B cell (primary cell): ENCODE data around the gene TAPBPL. TPM values are rescaled to one million over a fixed set of nuclear protein-coding genes. Genes with fewer than 3 reads are reported as not detected.

Source experiments
- ATAC-seq: fragments of 200-7000 bp; cut with Tn5 transposase; one replicate; pipeline ENCODE4 v1.10.0; 2021; ENCODE audit warnings: low read depth, mild to moderate bottlenecking, moderate number of reproducible peaks, moderate library complexity
- CTCF ChIA-PET: fragments of 350-600 bp; sonication (Branson Sonifier 250); formaldehyde crosslinking; loops from one replicate; lab custom pipeline; 2021; ENCODE audit warnings: antibody characterized with exemption, inconsistent platforms; lab: Charles Lee
- POLR2A ChIA-PET: fragments of 350-600 bp; sonication (Branson Sonifier 250); formaldehyde crosslinking; loops from one replicate; lab custom pipeline; 2021; ENCODE audit warnings: antibody characterized with exemption; lab: Charles Lee
- DNase-seq: peaks from one replicate; pipeline ENCODE4 v3.0.0; 2013
- H2AFZ ChIP-seq: 2 replicates; pipeline ENCODE4 v1.6.1; 2012; ENCODE audit warnings: mild to moderate bottlenecking, low read depth, low read length; ENCODE audit not compliant: insufficient read depth, poor library complexity, severe bottlenecking
- H3K27ac ChIP-seq, 2 donors: 1 replicate in 1 of 2; 2 replicates in 1 of 2; pipeline ENCODE4 v1.5.1; 2012 to 2013; ENCODE audit warnings: low read length in 2 of 2, mild to moderate bottlenecking in 2 of 2, moderate library complexity in 1 of 2
- H3K27me3 ChIP-seq, 4 experiments: fragments of 200-600 bp in 1 of 4; sonication (generic) in 1 of 4; replicated peaks in 1 of 4; 1 replicate in 2 of 4; 2 replicates in 2 of 4; pipeline versions ENCODE4 v1.6.1 to v1.7.0; 2013 to 2016; ENCODE audit warnings: low read length in 3 of 4, mild to moderate bottlenecking in 2 of 4, mixed read lengths in 1 of 4, moderate library complexity in 1 of 4; ENCODE audit not compliant: insufficient read depth in 4 of 4, control insufficient read depth in 3 of 4; ENCODE audit errors: control extremely low read depth in 1 of 4
- H3K36me3 ChIP-seq, 2 experiments: replicated peaks in 1 of 2; 1 replicate in 1 of 2; 2 replicates in 1 of 2; pipeline versions ENCODE4 v1.6.1 to v1.7.1; 2013; ENCODE audit warnings: low read length in 1 of 2; ENCODE audit not compliant: insufficient read depth in 2 of 2, control insufficient read depth in 1 of 2; ENCODE audit errors: control extremely low read depth in 1 of 2, extremely low read depth in 1 of 2
- H3K4me1 ChIP-seq, 2 donors: fragments of 200-600 bp in 1 of 2; sonication (generic) in 1 of 2; 1 replicate in 1 of 2; 2 replicates in 1 of 2; pipeline versions ENCODE4 v1.5.1 to v1.6.1; 2013 to 2017; ENCODE audit warnings: low read length in 2 of 2; ENCODE audit not compliant: control insufficient read depth in 2 of 2, insufficient read depth in 2 of 2
- H3K4me2 ChIP-seq: replicated peaks from 2 replicates; pipeline ENCODE3; 2012; ENCODE audit warnings: mild to moderate bottlenecking, low read depth, low read length; ENCODE audit not compliant: poor library complexity, severe bottlenecking
- H3K4me3 ChIP-seq, 5 experiments: fragments of 200-600 bp in 1 of 5; sonication (generic) in 1 of 5; 1 replicate in 3 of 5; 2 replicates in 2 of 5; pipeline versions ENCODE4 v1.5.1 to v1.7.0; 2011 to 2016; ENCODE audit warnings: low read length in 4 of 5, mild to moderate bottlenecking in 4 of 5, low read depth in 2 of 5, control low read depth in 1 of 5, moderate library complexity in 1 of 5; ENCODE audit not compliant: insufficient read depth in 1 of 5; ENCODE audit errors: control extremely low read depth in 1 of 5, extremely low read depth in 1 of 5
- H3K79me2 ChIP-seq: fragments of 200-600 bp; sonication (generic); one replicate; pipeline ENCODE4 v1.6.0; 2016; ENCODE audit warnings: low read length; ENCODE audit not compliant: control insufficient read depth, insufficient read depth
- H3K9ac ChIP-seq: fragments of 200-600 bp; sonication (generic); 2 replicates; pipeline ENCODE4 v1.6.1; 2017; ENCODE audit warnings: mild to moderate bottlenecking, low read length, moderate library complexity
- H3K9me3 ChIP-seq, 3 donors: one replicate each; pipeline versions ENCODE4 v1.6.1 to v1.7.1; 2013; ENCODE audit warnings: low read length in 2 of 3; ENCODE audit not compliant: control insufficient read depth in 2 of 3, insufficient read depth in 1 of 3; ENCODE audit errors: control extremely low read depth in 1 of 3
- H4K20me1 ChIP-seq: 2 replicates; pipeline ENCODE4 v1.6.0; 2012; ENCODE audit warnings: mild to moderate bottlenecking, low read length; ENCODE audit not compliant: insufficient read depth, control insufficient read depth, poor library complexity, severe bottlenecking
- H3K27ac Mint-ChIP-seq: one replicate; pipeline ENCODE4 v1.8.0; 2021; ENCODE audit warnings: mixed read lengths
- H3K27me3 Mint-ChIP-seq: one replicate; pipeline ENCODE4 v1.8.0; 2021; ENCODE audit warnings: mixed read lengths
- H3K4me1 Mint-ChIP-seq: one replicate; pipeline ENCODE4 v1.8.0; 2021; ENCODE audit warnings: mixed read lengths
- H3K4me3 Mint-ChIP-seq: one replicate; pipeline ENCODE4 v1.8.0; 2021; ENCODE audit warnings: mixed read lengths
- H3K9me3 Mint-ChIP-seq: one replicate; pipeline ENCODE4 v1.8.0; 2022; ENCODE audit warnings: mixed read lengths; ENCODE audit not compliant: insufficient read depth
- CTCF ChIP-seq: fragments of 200-600 bp; IDR thresholded peaks from one replicate; pipeline ENCODE4 v1.8.0; 2022; ENCODE audit warnings: antibody characterized with exemption, mild to moderate bottlenecking
- EZH2 ChIP-seq: IDR thresholded peaks from 2 replicates; pipeline ENCODE4 v1.6.1; 2012; ENCODE audit warnings: borderline replicate concordance, low read depth, mild to moderate bottlenecking, moderate library complexity, low read length; ENCODE audit not compliant: insufficient read depth, poor library complexity, severe bottlenecking
- WGBS: methylation state at CpG from one replicate; pipeline ENCODE4 v1.1.5; 2013; ENCODE audit warnings: missing lambda C conversion rate; ENCODE audit not compliant: insufficient coverage; 5-methylcytosine and 5-hydroxymethylcytosine counted together
- intact Hi-C: fragments of 100-400 bp; cut with micrococcal nuclease; formaldehyde crosslinking; loops from one replicate; pipeline ENCODE4 v1.10.0; 2022
- polyA plus RNA-seq: library from polyadenylated mRNA; depleted of rRNA; stranded (reverse); fragments of >200 nt; gene quantifications from 2 replicates; pipeline ENCODE4 v1.2.3, GENCODE V29; 2012
- total RNA-seq, 2 donors: library from RNA; stranded (reverse); fragments of 120-200 nt in 1 of 2; gene quantifications; 1 replicate in 1 of 2; 2 replicates in 1 of 2; pipeline versions ENCODE4 v1.2.3 to v1.2.4, GENCODE V29; 2013 to 2022

The TAPBPL gene
- total and polyA plus RNA-seq, 2 donors (not counting 1 experiment from before 2014, with no cell fraction given), result 80.5 to 103 TPM

DNA sequence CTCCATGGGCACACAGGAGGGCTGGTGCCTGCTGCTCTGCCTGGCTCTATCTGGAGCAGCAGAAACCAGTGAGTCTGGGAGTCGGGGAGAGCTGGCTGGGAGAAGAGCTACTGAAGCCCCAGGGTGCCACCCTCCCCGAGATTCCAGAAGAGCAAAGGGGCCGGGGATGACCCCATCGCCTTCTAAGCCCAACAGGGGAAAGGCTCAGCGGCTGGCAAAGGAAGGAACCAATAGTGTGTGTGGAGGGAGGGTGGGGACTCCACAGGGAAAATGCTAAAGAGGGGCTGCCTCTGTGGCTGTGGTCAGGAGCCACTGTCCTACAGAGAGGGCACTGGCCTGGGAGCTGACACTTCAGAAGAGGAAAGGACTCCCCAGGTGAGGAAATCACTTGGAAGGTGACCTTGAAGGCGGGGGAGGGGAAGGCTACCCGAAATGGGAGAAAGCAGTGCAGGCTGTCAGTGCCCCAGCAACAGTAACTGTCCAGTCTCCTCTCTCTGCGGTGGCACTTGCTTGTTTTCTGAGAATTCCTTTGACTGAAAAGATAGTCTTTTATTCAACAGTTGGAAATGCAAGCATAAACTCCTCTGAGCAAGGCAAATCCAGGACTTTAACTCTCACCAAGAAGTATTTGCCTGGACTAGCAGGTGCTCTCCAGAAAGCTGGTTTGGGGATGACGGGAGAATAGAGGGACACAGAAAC is 552 bp downstream of the TAPBPL start:
- peak overlapping the region; percentile 86 to 97 (median 94) for H3K4me3 ChIP-seq
- H3K4me1 ChIP-seq, result peaks cover 31 to 55% of the 10 kb centered on the region in 2 donors
- H4K20me1 ChIP-seq, result no peaks in the 10 kb centered on the region
- peak overlapping the region; percentile 96 to 98 for H3K27ac ChIP-seq
- ATAC-seq (peak; percentile 4), DNase-seq (no peak)
- intact Hi-C loops, result loop anchor here (1.0 kb wide), 3 partner anchors 8 to 25 kb away; partner anchors contain the start of gene CD27
- H3K9ac ChIP-seq, result peak overlapping the region; percentile 98
- Mint-ChIP-seq H3K4me3 (peak overlapping the region; percentile 97), H3K9me3 (no peaks in the 10 kb centered on the region), H3K4me1 (peaks cover 63% of the 10 kb centered on the region), H3K27me3 (no peaks in the 10 kb centered on the region), H3K27ac (peak overlapping the region; percentile 99)
- POLR2A ChIA-PET, result interaction anchor here (0.5 to 3.4 kb wide), 9 partner anchors 9 to 274 kb away, joined by 3 to 54 read pairs (median 11); partner anchors contain the start of genes GAPDH and VAMP1
- no peaks in the 10 kb centered on the region for H3K9me3 ChIP-seq
- H2AFZ ChIP-seq, result peak overlapping the region; percentile 80
- peak overlapping the region; percentile 83 for H3K4me2 ChIP-seq
- 4% methylated on average over 8 of the region's 9 CpGs for WGBS
- TF ChIP-seq CTCF, result no peak
- no peak for TF ChIP-seq EZH2
- H3K79me2 ChIP-seq, result peaks cover 63% of the 10 kb centered on the region
- CTCF ChIA-PET, result interaction anchor here (0.9 to 5.2 kb wide), 9 partner anchors 11 to 102 kb away, joined by 3 to 80 read pairs (median 4); no protein-coding TSS in a partner anchor
- H3K27me3 ChIP-seq, result no peaks in the 10 kb centered on the region
- H3K36me3 ChIP-seq, result peaks cover 0 to 41% of the 10 kb centered on the region in 2 experiments
